WTC11 (cell line): ENCODE data around the gene DTNBP1. TPM values are rescaled to one million over a fixed set of nuclear protein-coding genes. Genes with fewer than 3 reads are reported as not detected.

ENCODE experiments used
- ATAC-seq: fragments of 200-7000 bp; cut with Tn5 transposase; 2 replicates; pipeline ENCODE4 v1.10.0; 2021; ENCODE audit warnings: mild to moderate bottlenecking, moderate library complexity
- CTCF ChIA-PET: fragments of 300-600 bp; sonication (Branson Sonifier 250); formaldehyde crosslinking; loops from one replicate; lab custom pipeline; 2021; ENCODE audit warnings: antibody characterized with exemption; lab: Charles Lee
- POLR2A ChIA-PET: fragments of 350-600 bp; sonication (Branson Sonifier 250); formaldehyde crosslinking; loops from one replicate; lab custom pipeline; 2021; ENCODE audit warnings: antibody characterized with exemption; lab: Charles Lee
- DNase-seq: peaks from one replicate; pipeline ENCODE4 v3.0.0; 2021; ENCODE audit warnings: low spot score
- H3K27ac Mint-ChIP-seq: 2 replicates; pipeline ENCODE4 v1.8.0; 2021; ENCODE audit warnings: mixed read lengths
- H3K27me3 Mint-ChIP-seq: 2 replicates; pipeline ENCODE4 v1.8.0; 2021; ENCODE audit warnings: low read depth, mild to moderate bottlenecking, moderate library complexity, mixed read lengths
- H3K36me3 Mint-ChIP-seq: 2 replicates; pipeline ENCODE4 v1.8.0; 2021; ENCODE audit warnings: mixed read lengths
- H3K4me1 Mint-ChIP-seq: 2 replicates; pipeline ENCODE4 v1.8.0; 2022; ENCODE audit warnings: mixed read lengths
- H3K4me3 Mint-ChIP-seq: 2 replicates; pipeline ENCODE4 v1.8.0; 2021; ENCODE audit warnings: mild to moderate bottlenecking, moderate library complexity, mixed read lengths
- H3K9me3 Mint-ChIP-seq: 2 replicates; pipeline ENCODE4 v1.8.0; 2021; ENCODE audit warnings: mixed read lengths
- CTCF ChIP-seq: fragments of 200-600 bp; IDR thresholded peaks from 2 replicates; pipeline ENCODE4 v1.8.0; 2022; ENCODE audit warnings: antibody characterized with exemption
- ELF4 ChIP-seq: sonication (generic); formaldehyde crosslinking; IDR thresholded peaks from 2 replicates; pipeline ENCODE4 v1.8.1; 2022; ENCODE audit warnings: low read depth, mild to moderate bottlenecking, moderate library complexity, missing genetic modification reagents
- FOXP1 ChIP-seq: sonication (generic); formaldehyde crosslinking; IDR thresholded peaks from 2 replicates; pipeline ENCODE4 v1.8.0; 2022; ENCODE audit warnings: missing genetic modification reagents, mild to moderate bottlenecking, moderate library complexity, borderline replicate concordance
- NFYB ChIP-seq: sonication (generic); formaldehyde crosslinking; conservative IDR thresholded peaks from 2 replicates; pipeline ENCODE4 v1.8.0; 2022; ENCODE audit warnings: low read depth, missing genetic modification reagents
- NR3C1 ChIP-seq: sonication (generic); formaldehyde crosslinking; conservative IDR thresholded peaks from 2 replicates; pipeline ENCODE4 v1.8.1; 2023; ENCODE audit warnings: low read depth, mild to moderate bottlenecking, missing genetic modification reagents
- OVOL2 ChIP-seq: fragments of 250-450 bp; sonication (Bioruptor Pico); IDR thresholded peaks from 2 replicates; pipeline ENCODE4 v1.9.0; 2021; ENCODE audit warnings: mild to moderate bottlenecking, borderline replicate concordance
- TEAD1 ChIP-seq: sonication (generic); formaldehyde crosslinking; IDR thresholded peaks from 2 replicates; pipeline ENCODE4 v1.8.0; 2022; ENCODE audit warnings: mild to moderate bottlenecking, missing genetic modification reagents
- ZBTB21 ChIP-seq: sonication (generic); formaldehyde crosslinking; IDR thresholded peaks from 2 replicates; pipeline ENCODE4 v1.8.1; 2023; ENCODE audit warnings: mild to moderate bottlenecking, missing genetic modification reagents, borderline replicate concordance
- ZNF121 ChIP-seq: sonication (generic); formaldehyde crosslinking; IDR thresholded peaks from 2 replicates; pipeline ENCODE4 v1.8.0; 2023; ENCODE audit warnings: missing genetic modification reagents
- ZNF512 ChIP-seq: sonication (generic); formaldehyde crosslinking; IDR thresholded peaks from 2 replicates; pipeline ENCODE4 v1.8.1; 2022; ENCODE audit warnings: missing genetic modification reagents, borderline replicate concordance
- ZNF671 ChIP-seq: fragments of 250-450 bp; sonication (Bioruptor Pico); IDR thresholded peaks from 2 replicates; pipeline ENCODE4 v1.8.0; 2021; ENCODE audit warnings: mild to moderate bottlenecking
- total RNA-seq: library from RNA; stranded (reverse); gene quantifications from 3 replicates; pipeline ENCODE4 v1.2.3, GENCODE V29; 2021
- TF ChIP-seq, protein P1 (sequence below): fragments of 250-450 bp; sonication (Bioruptor Pico); IDR thresholded peaks from 2 replicates; pipeline ENCODE4 v2.1.2; 2022; ENCODE audit warnings: mild to moderate bottlenecking, moderate library complexity
- TF ChIP-seq, protein P2 (sequence below): fragments of 250-450 bp; sonication (Bioruptor Pico); IDR thresholded peaks from 2 replicates; pipeline ENCODE4 v1.9.0; 2021; ENCODE audit warnings: moderate library complexity, mild to moderate bottlenecking, inconsistent platforms, borderline replicate concordance
- TF ChIP-seq, protein P3 (sequence below): fragments of 250-450 bp; sonication (Bioruptor Pico); IDR thresholded peaks from 2 replicates; pipeline ENCODE4 v1.9.0; 2021; ENCODE audit warnings: mild to moderate bottlenecking, borderline replicate concordance
- TF ChIP-seq, protein P4 (sequence below): fragments of 250-450 bp; sonication (Bioruptor Pico); IDR thresholded peaks from 2 replicates; pipeline ENCODE4 v1.9.0; 2021; ENCODE audit warnings: mild to moderate bottlenecking
- TF ChIP-seq, protein P5 (sequence below): sonication (generic); formaldehyde crosslinking; IDR thresholded peaks from 2 replicates; pipeline ENCODE4 v1.8.1; 2023; ENCODE audit warnings: mild to moderate bottlenecking, missing genetic modification reagents, borderline replicate concordance

Gene DTNBP1
- total RNA-seq, 1 experiment from 2014 or later: 15.1 TPM

DNA sequence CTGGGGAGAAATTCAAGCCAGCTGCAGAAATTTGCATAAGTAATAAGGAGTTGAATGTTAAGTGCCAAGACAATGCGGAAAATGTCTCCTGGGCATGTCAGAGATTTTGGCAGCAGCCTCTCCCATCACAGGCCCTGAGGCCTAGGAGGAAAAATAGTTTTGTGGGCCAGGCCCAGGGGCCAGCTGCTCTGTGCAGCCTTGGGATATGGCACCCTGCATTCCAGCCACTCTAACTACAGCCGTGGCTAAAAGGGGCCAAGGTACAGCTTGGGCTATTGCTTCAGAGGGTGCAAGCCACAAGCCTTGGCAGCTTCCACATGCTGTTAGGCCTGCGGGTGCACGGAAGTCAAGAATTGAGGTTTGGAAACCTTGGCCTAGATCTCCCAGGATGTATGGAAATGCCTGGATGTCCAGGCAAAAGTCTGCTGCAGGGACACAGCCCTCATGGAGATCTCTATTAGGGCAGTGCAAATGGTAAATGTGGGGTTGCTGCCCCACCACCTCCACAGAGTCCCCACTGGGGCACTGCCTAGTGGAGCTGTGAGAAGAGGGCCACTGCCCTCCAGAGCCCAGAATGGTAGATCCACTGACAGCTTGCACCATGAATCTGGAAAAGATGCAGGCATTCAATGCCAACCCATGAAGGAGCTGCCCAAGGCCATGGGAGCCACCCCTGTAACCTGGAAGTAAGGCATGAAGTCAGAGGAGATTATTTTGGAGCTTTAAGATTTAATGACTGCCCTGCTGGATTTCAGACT, 126.5 kb downstream of the DTNBP1 start:
- no peak for ATAC-seq
- H3K4me3 Mint-ChIP-seq: no peak overlapping the region
- H3K36me3 Mint-ChIP-seq: peaks cover 15% of the 10 kb centered on the region
- ChIA-PET POLR2A (no interaction called here), CTCF (no interaction called here)
- DNase-seq: no peak
- TF ChIP-seq, protein P1, sequence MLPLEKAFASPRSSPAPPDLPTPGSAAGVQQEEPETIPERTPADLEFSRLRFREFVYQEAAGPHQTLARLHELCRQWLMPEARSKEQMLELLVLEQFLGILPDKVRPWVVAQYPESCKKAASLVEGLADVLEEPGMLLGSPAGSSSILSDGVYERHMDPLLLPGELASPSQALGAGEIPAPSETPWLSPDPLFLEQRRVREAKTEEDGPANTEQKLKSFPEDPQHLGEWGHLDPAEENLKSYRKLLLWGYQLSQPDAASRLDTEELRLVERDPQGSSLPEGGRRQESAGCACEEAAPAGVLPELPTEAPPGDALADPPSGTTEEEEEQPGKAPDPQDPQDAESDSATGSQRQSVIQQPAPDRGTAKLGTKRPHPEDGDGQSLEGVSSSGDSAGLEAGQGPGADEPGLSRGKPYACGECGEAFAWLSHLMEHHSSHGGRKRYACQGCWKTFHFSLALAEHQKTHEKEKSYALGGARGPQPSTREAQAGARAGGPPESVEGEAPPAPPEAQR (CRISPR knock-in tag): no peak
- TF ChIP-seq, protein P2, sequence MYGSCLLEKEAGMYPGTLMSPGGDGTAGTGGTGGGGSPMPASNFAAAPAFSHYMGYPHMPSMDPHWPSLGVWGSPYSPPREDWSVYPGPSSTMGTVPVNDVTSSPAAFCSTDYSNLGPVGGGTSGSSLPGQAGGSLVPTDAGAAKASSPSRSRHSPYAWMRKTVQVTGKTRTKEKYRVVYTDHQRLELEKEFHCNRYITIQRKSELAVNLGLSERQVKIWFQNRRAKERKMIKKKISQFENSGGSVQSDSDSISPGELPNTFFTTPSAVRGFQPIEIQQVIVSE (CRISPR knock-in tag): no peak
- TF ChIP-seq ELF4 (CRISPR knock-in tag): no peak
- TF ChIP-seq ZNF121 (CRISPR knock-in tag): no peak
- TF ChIP-seq NFYB (CRISPR knock-in tag): no peak
- no peak for TF ChIP-seq TEAD1 (CRISPR knock-in tag)
- no peak for TF ChIP-seq OVOL2 (CRISPR knock-in tag)
- TF ChIP-seq FOXP1 (CRISPR knock-in tag): no peak
- TF ChIP-seq, protein P3, sequence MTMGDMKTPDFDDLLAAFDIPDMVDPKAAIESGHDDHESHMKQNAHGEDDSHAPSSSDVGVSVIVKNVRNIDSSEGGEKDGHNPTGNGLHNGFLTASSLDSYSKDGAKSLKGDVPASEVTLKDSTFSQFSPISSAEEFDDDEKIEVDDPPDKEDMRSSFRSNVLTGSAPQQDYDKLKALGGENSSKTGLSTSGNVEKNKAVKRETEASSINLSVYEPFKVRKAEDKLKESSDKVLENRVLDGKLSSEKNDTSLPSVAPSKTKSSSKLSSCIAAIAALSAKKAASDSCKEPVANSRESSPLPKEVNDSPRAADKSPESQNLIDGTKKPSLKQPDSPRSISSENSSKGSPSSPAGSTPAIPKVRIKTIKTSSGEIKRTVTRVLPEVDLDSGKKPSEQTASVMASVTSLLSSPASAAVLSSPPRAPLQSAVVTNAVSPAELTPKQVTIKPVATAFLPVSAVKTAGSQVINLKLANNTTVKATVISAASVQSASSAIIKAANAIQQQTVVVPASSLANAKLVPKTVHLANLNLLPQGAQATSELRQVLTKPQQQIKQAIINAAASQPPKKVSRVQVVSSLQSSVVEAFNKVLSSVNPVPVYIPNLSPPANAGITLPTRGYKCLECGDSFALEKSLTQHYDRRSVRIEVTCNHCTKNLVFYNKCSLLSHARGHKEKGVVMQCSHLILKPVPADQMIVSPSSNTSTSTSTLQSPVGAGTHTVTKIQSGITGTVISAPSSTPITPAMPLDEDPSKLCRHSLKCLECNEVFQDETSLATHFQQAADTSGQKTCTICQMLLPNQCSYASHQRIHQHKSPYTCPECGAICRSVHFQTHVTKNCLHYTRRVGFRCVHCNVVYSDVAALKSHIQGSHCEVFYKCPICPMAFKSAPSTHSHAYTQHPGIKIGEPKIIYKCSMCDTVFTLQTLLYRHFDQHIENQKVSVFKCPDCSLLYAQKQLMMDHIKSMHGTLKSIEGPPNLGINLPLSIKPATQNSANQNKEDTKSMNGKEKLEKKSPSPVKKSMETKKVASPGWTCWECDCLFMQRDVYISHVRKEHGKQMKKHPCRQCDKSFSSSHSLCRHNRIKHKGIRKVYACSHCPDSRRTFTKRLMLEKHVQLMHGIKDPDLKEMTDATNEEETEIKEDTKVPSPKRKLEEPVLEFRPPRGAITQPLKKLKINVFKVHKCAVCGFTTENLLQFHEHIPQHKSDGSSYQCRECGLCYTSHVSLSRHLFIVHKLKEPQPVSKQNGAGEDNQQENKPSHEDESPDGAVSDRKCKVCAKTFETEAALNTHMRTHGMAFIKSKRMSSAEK (CRISPR knock-in tag): no peak
- H3K9me3 Mint-ChIP-seq: peaks cover 9% of the 10 kb centered on the region
- H3K27ac Mint-ChIP-seq: no peak overlapping the region
- no peaks in the 10 kb centered on the region for H3K27me3 Mint-ChIP-seq
- no peaks in the 10 kb centered on the region for H3K4me1 Mint-ChIP-seq

DNA sequence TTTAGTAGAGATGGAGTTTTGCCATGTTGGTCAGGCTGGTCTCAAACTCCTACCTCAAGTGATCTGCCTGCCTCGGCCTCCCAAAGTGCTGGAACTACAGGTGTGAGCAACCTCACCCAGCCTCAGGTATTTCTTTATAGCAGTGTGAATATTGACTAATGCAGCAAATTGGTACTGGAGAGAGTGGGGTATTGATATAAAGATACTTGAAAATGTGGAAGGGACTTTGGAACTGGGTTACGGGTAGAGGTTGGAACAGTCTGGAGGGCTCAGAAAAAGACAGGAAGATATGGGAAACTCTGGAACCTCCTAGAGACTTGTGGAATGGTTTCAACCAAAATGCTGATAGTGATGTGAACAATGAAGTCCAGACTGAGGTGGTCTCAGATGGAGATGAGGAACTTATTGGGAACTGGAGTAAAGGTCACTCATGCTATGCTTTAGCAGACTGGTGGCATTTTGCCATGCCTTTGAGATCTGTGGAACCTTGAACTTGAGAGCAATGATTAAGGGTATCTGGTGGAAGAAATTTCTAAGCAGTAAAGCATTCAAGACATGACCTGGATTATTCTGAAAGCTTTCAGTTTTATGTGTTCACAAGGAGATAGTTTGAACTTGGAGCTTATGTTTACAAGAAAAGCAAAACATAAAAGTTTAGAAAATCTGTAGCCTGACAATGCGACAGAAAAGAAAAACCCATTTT, 127.2 kb downstream of the DTNBP1 start:
- no peak for ATAC-seq
- no peaks in the 10 kb centered on the region for H3K27me3 Mint-ChIP-seq
- peaks cover 22% of the 10 kb centered on the region for H3K36me3 Mint-ChIP-seq
- ChIA-PET POLR2A (no interaction called here), CTCF (no interaction called here)
- no peak overlapping the region for H3K4me3 Mint-ChIP-seq
- H3K4me1 Mint-ChIP-seq: no peaks in the 10 kb centered on the region
- no peak for DNase-seq
- peaks cover 14% of the 10 kb centered on the region for H3K9me3 Mint-ChIP-seq
- H3K27ac Mint-ChIP-seq: no peak overlapping the region
- TF ChIP-seq, protein P4, sequence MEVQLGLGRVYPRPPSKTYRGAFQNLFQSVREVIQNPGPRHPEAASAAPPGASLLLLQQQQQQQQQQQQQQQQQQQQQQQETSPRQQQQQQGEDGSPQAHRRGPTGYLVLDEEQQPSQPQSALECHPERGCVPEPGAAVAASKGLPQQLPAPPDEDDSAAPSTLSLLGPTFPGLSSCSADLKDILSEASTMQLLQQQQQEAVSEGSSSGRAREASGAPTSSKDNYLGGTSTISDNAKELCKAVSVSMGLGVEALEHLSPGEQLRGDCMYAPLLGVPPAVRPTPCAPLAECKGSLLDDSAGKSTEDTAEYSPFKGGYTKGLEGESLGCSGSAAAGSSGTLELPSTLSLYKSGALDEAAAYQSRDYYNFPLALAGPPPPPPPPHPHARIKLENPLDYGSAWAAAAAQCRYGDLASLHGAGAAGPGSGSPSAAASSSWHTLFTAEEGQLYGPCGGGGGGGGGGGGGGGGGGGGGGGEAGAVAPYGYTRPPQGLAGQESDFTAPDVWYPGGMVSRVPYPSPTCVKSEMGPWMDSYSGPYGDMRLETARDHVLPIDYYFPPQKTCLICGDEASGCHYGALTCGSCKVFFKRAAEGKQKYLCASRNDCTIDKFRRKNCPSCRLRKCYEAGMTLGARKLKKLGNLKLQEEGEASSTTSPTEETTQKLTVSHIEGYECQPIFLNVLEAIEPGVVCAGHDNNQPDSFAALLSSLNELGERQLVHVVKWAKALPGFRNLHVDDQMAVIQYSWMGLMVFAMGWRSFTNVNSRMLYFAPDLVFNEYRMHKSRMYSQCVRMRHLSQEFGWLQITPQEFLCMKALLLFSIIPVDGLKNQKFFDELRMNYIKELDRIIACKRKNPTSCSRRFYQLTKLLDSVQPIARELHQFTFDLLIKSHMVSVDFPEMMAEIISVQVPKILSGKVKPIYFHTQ: no peak
- TF ChIP-seq ZNF512 (CRISPR knock-in tag): no peak
- no peak for TF ChIP-seq CTCF
- TF ChIP-seq, protein P5, sequence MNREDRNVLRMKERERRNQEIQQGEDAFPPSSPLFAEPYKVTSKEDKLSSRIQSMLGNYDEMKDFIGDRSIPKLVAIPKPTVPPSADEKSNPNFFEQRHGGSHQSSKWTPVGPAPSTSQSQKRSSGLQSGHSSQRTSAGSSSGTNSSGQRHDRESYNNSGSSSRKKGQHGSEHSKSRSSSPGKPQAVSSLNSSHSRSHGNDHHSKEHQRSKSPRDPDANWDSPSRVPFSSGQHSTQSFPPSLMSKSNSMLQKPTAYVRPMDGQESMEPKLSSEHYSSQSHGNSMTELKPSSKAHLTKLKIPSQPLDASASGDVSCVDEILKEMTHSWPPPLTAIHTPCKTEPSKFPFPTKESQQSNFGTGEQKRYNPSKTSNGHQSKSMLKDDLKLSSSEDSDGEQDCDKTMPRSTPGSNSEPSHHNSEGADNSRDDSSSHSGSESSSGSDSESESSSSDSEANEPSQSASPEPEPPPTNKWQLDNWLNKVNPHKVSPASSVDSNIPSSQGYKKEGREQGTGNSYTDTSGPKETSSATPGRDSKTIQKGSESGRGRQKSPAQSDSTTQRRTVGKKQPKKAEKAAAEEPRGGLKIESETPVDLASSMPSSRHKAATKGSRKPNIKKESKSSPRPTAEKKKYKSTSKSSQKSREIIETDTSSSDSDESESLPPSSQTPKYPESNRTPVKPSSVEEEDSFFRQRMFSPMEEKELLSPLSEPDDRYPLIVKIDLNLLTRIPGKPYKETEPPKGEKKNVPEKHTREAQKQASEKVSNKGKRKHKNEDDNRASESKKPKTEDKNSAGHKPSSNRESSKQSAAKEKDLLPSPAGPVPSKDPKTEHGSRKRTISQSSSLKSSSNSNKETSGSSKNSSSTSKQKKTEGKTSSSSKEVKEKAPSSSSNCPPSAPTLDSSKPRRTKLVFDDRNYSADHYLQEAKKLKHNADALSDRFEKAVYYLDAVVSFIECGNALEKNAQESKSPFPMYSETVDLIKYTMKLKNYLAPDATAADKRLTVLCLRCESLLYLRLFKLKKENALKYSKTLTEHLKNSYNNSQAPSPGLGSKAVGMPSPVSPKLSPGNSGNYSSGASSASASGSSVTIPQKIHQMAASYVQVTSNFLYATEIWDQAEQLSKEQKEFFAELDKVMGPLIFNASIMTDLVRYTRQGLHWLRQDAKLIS (CRISPR knock-in tag): no peak
- no peak for TF ChIP-seq NR3C1 (CRISPR knock-in tag)
- TF ChIP-seq ZBTB21: no peak
- no peak for TF ChIP-seq ZNF671 (CRISPR knock-in tag)
